HFF-Myc (cell line): ENCODE measurements around the gene TMEM200B.

Source experiments
- DNase-seq: peaks from one replicate; pipeline ENCODE4 v3.0.0-alpha.2; 2011; ENCODE audit warnings: low read depth; ENCODE audit errors: extremely low read depth
- H3K4me3 ChIP-seq: replicated peaks from 2 replicates; pipeline ENCODE4 v1.5.1; 2011; ENCODE audit warnings: low read depth, mild to moderate bottlenecking, control low read depth, low read length
- TF ChIP-seq, protein P1 (sequence below): IDR thresholded peaks from 2 replicates; pipeline ENCODE4 v1.5.1; 2012; ENCODE audit warnings: mild to moderate bottlenecking, low read depth, low read length, control low read depth; ENCODE audit errors: missing control alignments

TMEM200B gene

DNA sequence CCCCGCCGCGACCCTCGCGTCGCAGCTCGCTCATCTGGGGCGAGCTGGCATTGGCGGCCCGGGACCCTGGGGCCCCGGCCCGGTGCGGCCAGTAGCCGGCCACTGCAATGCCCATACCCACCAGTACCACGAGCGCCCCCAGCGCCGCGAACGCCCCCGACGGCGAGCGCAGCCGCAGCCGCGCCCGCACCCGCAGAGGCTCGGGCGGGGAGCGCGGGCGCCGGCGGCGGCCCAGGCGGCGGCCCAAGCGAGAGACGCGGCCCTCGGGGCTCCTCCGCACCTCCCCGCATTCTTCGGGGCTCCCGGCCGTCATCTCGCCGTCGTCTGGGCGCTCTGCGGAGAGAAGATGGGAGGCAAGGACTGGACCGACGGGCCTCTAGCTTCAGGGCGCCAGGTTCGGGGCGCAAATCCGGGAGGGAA, 2.2 kb downstream of the TMEM200B start:
- TF ChIP-seq, protein P1, sequence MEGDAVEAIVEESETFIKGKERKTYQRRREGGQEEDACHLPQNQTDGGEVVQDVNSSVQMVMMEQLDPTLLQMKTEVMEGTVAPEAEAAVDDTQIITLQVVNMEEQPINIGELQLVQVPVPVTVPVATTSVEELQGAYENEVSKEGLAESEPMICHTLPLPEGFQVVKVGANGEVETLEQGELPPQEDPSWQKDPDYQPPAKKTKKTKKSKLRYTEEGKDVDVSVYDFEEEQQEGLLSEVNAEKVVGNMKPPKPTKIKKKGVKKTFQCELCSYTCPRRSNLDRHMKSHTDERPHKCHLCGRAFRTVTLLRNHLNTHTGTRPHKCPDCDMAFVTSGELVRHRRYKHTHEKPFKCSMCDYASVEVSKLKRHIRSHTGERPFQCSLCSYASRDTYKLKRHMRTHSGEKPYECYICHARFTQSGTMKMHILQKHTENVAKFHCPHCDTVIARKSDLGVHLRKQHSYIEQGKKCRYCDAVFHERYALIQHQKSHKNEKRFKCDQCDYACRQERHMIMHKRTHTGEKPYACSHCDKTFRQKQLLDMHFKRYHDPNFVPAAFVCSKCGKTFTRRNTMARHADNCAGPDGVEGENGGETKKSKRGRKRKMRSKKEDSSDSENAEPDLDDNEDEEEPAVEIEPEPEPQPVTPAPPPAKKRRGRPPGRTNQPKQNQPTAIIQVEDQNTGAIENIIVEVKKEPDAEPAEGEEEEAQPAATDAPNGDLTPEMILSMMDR: no peak
- no peak for DNase-seq

GRCh38 chr1:29120947-29121485, 2.7 kb downstream of the TMEM200B start:
- H3K4me3 ChIP-seq: no peak overlapping the region
- DNase-seq: no peak
- TF ChIP-seq, protein P1: peak; percentile 61

More for the DNA sequence above, 2.2 kb downstream of the TMEM200B start:
- H3K4me3 ChIP-seq: peak overlapping the region; percentile 35

DNA sequence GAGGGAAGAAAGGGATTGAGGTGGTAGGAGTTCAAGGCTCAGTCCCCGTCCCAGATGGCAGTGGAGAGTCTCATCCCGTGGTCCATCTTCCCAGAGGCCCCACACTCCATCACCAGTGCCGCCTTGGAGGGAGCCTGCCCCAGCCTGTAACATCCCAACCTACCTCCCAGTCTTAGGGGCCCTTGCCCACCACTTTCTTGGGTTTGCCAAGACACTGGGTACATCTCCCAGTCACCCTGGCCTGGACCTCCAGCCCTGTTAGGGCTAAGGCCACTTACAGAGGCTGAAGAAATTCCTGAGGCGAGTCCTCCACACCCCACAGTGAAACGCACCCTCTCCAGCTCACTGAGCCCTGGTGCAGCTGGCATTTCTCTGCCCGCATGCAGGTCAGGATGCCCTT, 3.3 kb downstream of the TMEM200B start:
- no peak for DNase-seq
- TF ChIP-seq, protein P1: no peak
- H3K4me3 ChIP-seq: no peak overlapping the region

- no peak overlapping the region for H3K4me3 ChIP-seq
- TF ChIP-seq, protein P1: no peak
- DNase-seq: no peak
These were observed 4.4 kb downstream of the TMEM200B start for GRCh38 chr1:29119121-29119929.

DNA sequence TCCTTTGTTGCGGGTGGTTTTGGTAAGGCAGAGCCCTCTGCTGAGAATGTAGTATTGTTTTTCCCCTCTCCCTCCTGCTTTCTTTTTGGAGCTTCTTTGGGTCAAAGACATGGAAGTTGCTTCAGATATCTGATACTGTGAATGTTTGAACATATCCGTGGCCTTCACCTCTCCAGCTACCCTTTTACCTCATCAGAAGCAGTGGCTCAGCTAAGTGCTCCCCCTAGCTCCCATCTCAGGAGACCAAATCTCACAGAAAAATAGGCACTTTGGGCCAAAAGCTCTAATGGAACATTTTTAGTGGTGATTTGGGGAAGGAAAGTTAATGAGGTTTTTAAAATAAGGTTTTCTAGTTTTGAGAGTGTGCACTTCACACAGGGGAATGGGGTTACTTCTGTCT, 6.3 kb downstream of the TMEM200B start:
- TF ChIP-seq, protein P1: peak; percentile 30
- DNase-seq: no peak
- H3K4me3 ChIP-seq: no peak overlapping the region

GRCh38 chr1:29114654-29115053, 9.0 kb downstream of the TMEM200B start:
- no peak overlapping the region for H3K4me3 ChIP-seq
- no peak for DNase-seq
- TF ChIP-seq, protein P1: no peak
